HepG2 (cell line): ENCODE results near the gene YLPM1. TPM values are rescaled to one million over a fixed set of nuclear protein-coding genes. Genes with fewer than 3 reads are reported as not detected.

Source experiments
- ATAC-seq: fragments of 200-7000 bp; cut with Tn5 transposase; 3 replicates; pipeline ENCODE4 v1.9.1; 2020; ENCODE audit warnings: mild to moderate bottlenecking, moderate library complexity
- BruUV-seq: library from RNA; stranded (reverse); fragments of 400-500 nt; replicated peaks from 2 replicates; lab custom pipeline; 2021; lab: Mats Ljungman, UMichigan
- CTCF ChIA-PET: fragments of 300-600 bp; formaldehyde crosslinking; extraction: SDS; loops from one replicate; lab custom pipeline; 2021; ENCODE audit warnings: low total read pairs, inconsistent platforms, low intra/inter-chr PET ratio; lab: Yijun Ruan, JAX
- POLR2A ChIA-PET: fragments of 350-600 bp; sonication (Branson Sonifier 250); formaldehyde crosslinking; loops from one replicate; lab custom pipeline; 2020; ENCODE audit warnings: antibody characterized with exemption, inconsistent platforms; lab: Yijun Ruan, JAX
- DNase-seq: peaks from one replicate; pipeline ENCODE4 v3.0.0-alpha.2; 2015; ENCODE audit warnings: low spot score
- FAIRE-seq: peaks from 3 replicates; lab custom pipeline; 2011; peaks lifted over from hg19 to GRCh38; lab: Jason Lieb, UNC
- H2AFZ ChIP-seq: one replicate; pipeline ENCODE4 v1.6.1; 2011; ENCODE audit warnings: low read length, inconsistent platforms
- H3K27ac ChIP-seq: fragments of 300-600 bp; 3 replicates; pipeline ENCODE4 v1.8.0; 2011; ENCODE audit warnings: mixed run types, mild to moderate bottlenecking, mixed read lengths, low read length, inconsistent platforms; ENCODE audit not compliant: insufficient read depth; ENCODE audit errors: extremely low read length
- H3K27me3 ChIP-seq, 2 experiments: fragments of 200-600 bp in 1 of 2; 2 replicates in 1 of 2; 3 replicates in 1 of 2; pipeline versions ENCODE4 v1.6.0 to v1.8.0; 2011; ENCODE audit warnings: low read length in 2 of 2, mild to moderate bottlenecking in 2 of 2, moderate library complexity in 2 of 2, inconsistent platforms in 1 of 2; ENCODE audit not compliant: insufficient read depth in 2 of 2, control insufficient read depth in 1 of 2
- H3K36me3 ChIP-seq, 2 experiments: fragments of 200-600 bp in 1 of 2; replicated peaks in 1 of 2; 2 replicates in 1 of 2; 3 replicates in 1 of 2; pipeline versions ENCODE4 v1.5.1 to v1.8.0; 2011; ENCODE audit warnings: low read length in 2 of 2, inconsistent platforms in 1 of 2; ENCODE audit not compliant: insufficient read depth in 2 of 2, control insufficient read depth in 1 of 2
- H3K4me1 ChIP-seq: 2 replicates; pipeline ENCODE4 v1.5.1; 2012; ENCODE audit warnings: low read length, inconsistent platforms; ENCODE audit not compliant: insufficient read depth
- H3K4me2 ChIP-seq: 2 replicates; pipeline ENCODE4 v1.6.0; 2011; ENCODE audit warnings: low read depth, low read length, inconsistent platforms
- H3K4me3 ChIP-seq, 3 experiments: fragments of 200-600 bp in 1 of 3; sonication (generic), shearing (Covaris generic) in 1 of 3; replicated peaks in 1 of 3; 2 replicates each; pipeline ENCODE4 v1.5.1; 2011 to 2016; ENCODE audit warnings: low read length in 3 of 3, inconsistent platforms in 2 of 3, low read depth in 2 of 3, mild to moderate bottlenecking in 2 of 3, control low read depth in 1 of 3, mixed read lengths in 1 of 3; ENCODE audit not compliant: insufficient read depth in 1 of 3
- H3K79me2 ChIP-seq: one replicate; pipeline ENCODE4 v1.6.1; 2011; ENCODE audit warnings: low read length, inconsistent platforms; ENCODE audit not compliant: insufficient read depth
- H3K9ac ChIP-seq: 2 replicates; pipeline ENCODE4 v1.6.0; 2011; ENCODE audit warnings: mild to moderate bottlenecking, low read depth, low read length, inconsistent platforms; ENCODE audit not compliant: insufficient read depth
- H3K9me3 ChIP-seq: 2 replicates; pipeline ENCODE4 v1.5.1; 2012; ENCODE audit warnings: mild to moderate bottlenecking, low read length
- H4K20me1 ChIP-seq: 2 replicates; pipeline ENCODE4 v1.6.0; 2011; ENCODE audit warnings: inconsistent platforms, mild to moderate bottlenecking, low read length, moderate library complexity; ENCODE audit not compliant: insufficient read depth
- DMAP1 ChIP-seq: IDR thresholded peaks from 2 replicates; pipeline ENCODE4 v1.6.1; 2016
- HIVEP1 ChIP-seq: sonication (generic); formaldehyde crosslinking; IDR thresholded peaks from 2 replicates; pipeline ENCODE4 v1.4.0; 2020; ENCODE audit warnings: mild to moderate bottlenecking, missing genetic modification reagents
- ZNF510 ChIP-seq: sonication (generic); formaldehyde crosslinking; IDR thresholded peaks from 2 replicates; pipeline ENCODE4 v1.4.0; 2020; ENCODE audit warnings: low read depth, mild to moderate bottlenecking, missing genetic modification reagents
- ZNF720 ChIP-seq: sonication (generic); formaldehyde crosslinking; IDR thresholded peaks from 2 replicates; pipeline ENCODE4 v1.4.0; 2020; ENCODE audit warnings: missing genetic modification reagents
- WGBS: methylation state at CpG from one replicate; pipeline ENCODE4 v1.1.6; 2017; ENCODE audit warnings: low lambda C conversion rate; 5-methylcytosine and 5-hydroxymethylcytosine counted together
- in situ Hi-C: cut with HindIII; loops from 2 replicates; pipeline ENCODE4 v1.10.0; 2017; ENCODE audit warnings: low pct_unique_long_range_greater_than_20kb; ENCODE audit not compliant: extremely low pct_ligation_motif_present
- intact Hi-C: fragments of 100-400 bp; cut with micrococcal nuclease; formaldehyde crosslinking; loops from one replicate; pipeline ENCODE4 v1.10.0; 2022; ENCODE audit not compliant: unreplicated experiment
- polyA plus RNA-seq, 8 experiments: library from polyadenylated mRNA; depleted of rRNA in 3 of 8; stranded (reverse) in 7 of 8; unstranded in 1 of 8; fragments of >200 nt; fragmentation: Illumina TruSeq in 4 of 8; extraction: Trizol in 4 of 8; gene quantifications; 2 replicates each; pipeline versions ENCODE4 v1.2.1 to v1.2.3, GENCODE V29; 2011 to 2016; ENCODE audit warnings: low read depth in 4 of 8, missing spikeins in 1 of 8, mixed read lengths in 1 of 8; ENCODE audit not compliant: insufficient read depth in 1 of 8
- total RNA-seq, 5 experiments: library from RNA; depleted of rRNA; stranded (reverse); fragments of >200 nt; fragmentation: Illumina TruSeq; extraction: Trizol; gene quantifications; 2 replicates each; pipeline ENCODE4 v1.2.3, GENCODE V29; 2016; ENCODE audit warnings: low read depth in 1 of 5
- TF ChIP-seq, protein P1 (sequence below): sonication (generic); formaldehyde crosslinking; IDR thresholded peaks from 2 replicates; pipeline ENCODE4 v1.5.1; 2020; ENCODE audit warnings: mild to moderate bottlenecking, missing genetic modification reagents, moderate library complexity

YLPM1 gene
- total and polyA plus RNA-seq, 2 of the 13 experiments (the other 11 are each of a cell fraction or from before 2014, with no cell fraction given), result 6.7 to 21.9 TPM

DNA sequence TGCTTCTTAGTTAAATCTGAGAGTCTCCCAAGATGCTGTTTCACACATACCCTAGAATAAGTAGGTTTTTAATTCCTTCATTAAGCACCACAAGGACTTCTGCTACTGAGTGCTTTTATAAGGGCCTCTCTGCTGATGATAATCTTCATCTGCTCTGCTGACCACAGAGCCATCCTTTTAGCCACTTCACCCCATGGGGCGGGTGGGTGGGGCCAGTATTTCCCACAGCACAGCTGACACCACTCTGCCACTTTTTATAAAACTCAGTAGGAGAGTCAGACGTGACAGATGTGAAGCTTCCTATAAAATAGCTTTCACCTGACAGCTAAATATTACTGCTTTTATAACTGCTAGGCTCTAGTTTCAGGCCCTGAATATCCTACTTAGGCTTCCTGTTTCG lies 29.9 kb upstream of the YLPM1 start:
- no peaks in the 10 kb centered on the region for H3K27me3 ChIP-seq
- peaks cover 3 to 25% of the 10 kb centered on the region in 2 experiments for H3K36me3 ChIP-seq
- ATAC-seq (no peak), FAIRE-seq (no peak), DNase-seq (no peak)
- H4K20me1 ChIP-seq, result no peaks in the 10 kb centered on the region
- H3K9ac ChIP-seq, result no peak overlapping the region
- CTCF ChIA-PET, result no interaction called here
- no peak overlapping the region for H2AFZ ChIP-seq
- H3K4me2 ChIP-seq, result no peak overlapping the region
- in situ Hi-C loops (no loop called here), intact Hi-C loops (no loop called here)
- TF ChIP-seq HIVEP1 (CRISPR knock-in tag), result no peak
- no peak for TF ChIP-seq ZNF510 (CRISPR knock-in tag)
- H3K4me3 ChIP-seq, result no peak overlapping the region
- no peaks in the 10 kb centered on the region for H3K79me2 ChIP-seq
- no peaks in the 10 kb centered on the region for H3K4me1 ChIP-seq
- H3K9me3 ChIP-seq, result no peaks in the 10 kb centered on the region
- POLR2A ChIA-PET, result no interaction called here
- no TSS peak for BruUV-seq
- no peak overlapping the region for H3K27ac ChIP-seq
- WGBS, result 92% methylated on average over 3 of the region's 3 CpGs

DNA sequence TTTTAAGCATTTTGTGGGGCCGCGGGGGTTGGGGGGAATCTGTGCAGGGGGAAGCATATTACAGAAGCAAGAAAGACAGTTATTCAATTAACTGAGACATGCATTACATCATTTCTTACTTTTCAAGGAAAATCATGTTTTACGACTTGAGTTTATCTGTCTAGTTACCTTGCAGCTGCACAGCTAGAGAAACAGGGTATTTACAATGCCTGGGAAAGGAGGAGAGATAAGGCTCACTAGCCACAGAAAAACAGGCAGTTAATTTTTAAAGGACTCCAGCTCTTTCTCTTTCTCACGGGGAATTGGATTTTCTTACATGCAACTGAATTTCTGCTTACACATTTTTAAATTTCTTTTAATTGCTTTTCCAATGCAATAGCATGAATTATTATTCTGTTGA lies 28.0 kb upstream of the YLPM1 start:
- H3K79me2 ChIP-seq, result no peaks in the 10 kb centered on the region
- peaks cover 3 to 25% of the 10 kb centered on the region in 2 experiments for H3K36me3 ChIP-seq
- no peaks in the 10 kb centered on the region for H3K27me3 ChIP-seq
- no peaks in the 10 kb centered on the region for H3K4me1 ChIP-seq
- no peak overlapping the region for H3K4me2 ChIP-seq
- TF ChIP-seq, protein P1, sequence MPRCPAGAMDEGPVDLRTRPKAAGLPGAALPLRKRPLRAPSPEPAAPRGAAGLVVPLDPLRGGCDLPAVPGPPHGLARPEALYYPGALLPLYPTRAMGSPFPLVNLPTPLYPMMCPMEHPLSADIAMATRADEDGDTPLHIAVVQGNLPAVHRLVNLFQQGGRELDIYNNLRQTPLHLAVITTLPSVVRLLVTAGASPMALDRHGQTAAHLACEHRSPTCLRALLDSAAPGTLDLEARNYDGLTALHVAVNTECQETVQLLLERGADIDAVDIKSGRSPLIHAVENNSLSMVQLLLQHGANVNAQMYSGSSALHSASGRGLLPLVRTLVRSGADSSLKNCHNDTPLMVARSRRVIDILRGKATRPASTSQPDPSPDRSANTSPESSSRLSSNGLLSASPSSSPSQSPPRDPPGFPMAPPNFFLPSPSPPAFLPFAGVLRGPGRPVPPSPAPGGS (CRISPR knock-in tag), result no peak
- TF ChIP-seq ZNF720 (CRISPR knock-in tag) (no peak), DMAP1 (no peak)
- no peak overlapping the region for H3K4me3 ChIP-seq
- in situ Hi-C loops (no loop called here), intact Hi-C loops (no loop called here)
- ATAC-seq (no peak), DNase-seq (no peak), FAIRE-seq (no peak)
- H3K27ac ChIP-seq, result no peak overlapping the region
- no peaks in the 10 kb centered on the region for H4K20me1 ChIP-seq
- TSS peak; percentile 41 for BruUV-seq
- H3K9me3 ChIP-seq, result no peaks in the 10 kb centered on the region
- 97% methylated on average over 4 of the region's 4 CpGs for WGBS
- POLR2A ChIA-PET, result no interaction called here
- no peak overlapping the region for H3K9ac ChIP-seq
- no peak overlapping the region for H2AFZ ChIP-seq
- CTCF ChIA-PET, result no interaction called here
